Effector CD4-positive, alpha-beta T cell (primary cell): ENCODE measurements around the gene GOLGA8R. TPM values are rescaled to one million over a fixed set of nuclear protein-coding genes. Genes with fewer than 3 reads are reported as not detected.
"Not testable (repeated sequence)": the region's sequence is repeated elsewhere in the genome, so short reads cannot be mapped to it uniquely, and the experiment has no call there.

Source experiments
- DNase-seq: peaks from one replicate; pipeline ENCODE4 v3.0.0-alpha.2; 2020
- total RNA-seq: gene quantifications from one replicate; lab custom pipeline; 2026; lab: John Stamatoyannopoulos, UW

Gene GOLGA8R, protein sequence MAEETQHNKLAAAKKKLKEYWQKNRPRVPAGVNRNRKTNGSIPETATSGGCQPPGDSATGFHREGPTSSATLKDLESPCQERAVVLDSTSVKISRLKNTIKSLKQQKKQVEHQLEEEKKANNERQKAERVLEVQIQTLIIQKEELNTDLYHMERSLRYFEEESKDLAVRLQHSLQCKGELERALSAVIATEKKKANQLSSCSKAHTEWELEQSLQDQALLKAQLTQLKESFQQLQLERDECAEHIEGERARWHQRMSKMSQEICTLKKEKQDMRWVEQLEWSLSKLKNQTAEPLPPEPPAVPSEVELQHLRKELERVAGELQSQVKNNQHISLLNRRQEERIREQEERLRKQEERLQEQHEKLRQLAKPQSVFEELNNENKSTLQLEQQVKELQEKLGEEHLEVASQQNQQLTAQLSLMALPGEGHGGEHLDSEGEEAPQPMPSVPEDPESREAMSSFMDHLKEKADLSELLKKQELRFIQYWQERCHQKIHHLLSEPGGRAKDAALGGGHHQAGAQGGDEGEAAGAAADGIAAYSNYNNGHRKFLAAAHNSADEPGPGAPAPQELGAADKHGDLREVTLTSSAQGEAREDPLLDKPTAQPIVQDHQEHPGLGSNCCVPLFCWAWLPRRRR
- total RNA-seq: not detected

- DNase-seq: not testable (repeated sequence)
These were observed at the start of gene GOLGA8R for GRCh38 chr15:30414160-30414559. Gene GOLGA8R (minus strand): TSS chr15:30414260. CDS start chr15:30414162, 98 bp downstream.

DNA sequence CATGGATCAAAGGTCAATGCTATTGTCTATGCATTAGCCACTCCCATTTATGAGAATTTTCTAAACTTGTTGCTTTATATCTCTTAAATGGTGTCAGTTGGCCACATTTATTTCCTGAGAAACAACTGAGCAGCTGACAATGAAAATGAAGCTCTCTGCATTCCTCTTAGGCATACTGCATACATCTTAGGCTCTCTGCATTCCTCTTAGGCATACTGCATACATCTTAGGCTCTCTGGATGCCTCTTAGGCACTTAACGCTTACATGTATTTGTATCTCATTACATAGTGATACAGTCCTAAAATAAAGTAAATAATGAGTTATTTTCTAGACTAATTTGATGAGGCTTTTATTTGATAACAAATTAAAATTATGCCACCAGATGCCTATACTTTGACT lies 49.8 kb upstream of the GOLGA8R start:
- not testable (repeated sequence) for DNase-seq

DNA sequence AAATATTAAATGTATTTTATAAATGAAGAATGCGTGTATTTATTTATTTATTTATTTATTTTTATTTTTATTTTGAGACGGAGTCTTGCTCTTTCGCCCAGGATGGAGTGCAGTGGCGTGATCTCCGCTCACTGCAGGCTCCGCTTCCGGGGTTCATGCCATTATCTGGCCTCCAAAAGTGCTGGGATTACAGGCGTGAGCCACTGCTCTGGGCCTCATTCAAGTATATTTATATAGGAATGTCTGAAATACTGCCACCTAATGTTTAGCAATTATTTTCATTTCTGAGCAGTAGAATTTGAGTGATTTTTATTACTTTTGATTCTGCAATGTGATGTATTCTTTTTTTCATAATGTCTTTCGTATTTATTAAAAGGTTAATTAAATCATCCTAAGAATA lies 48.1 kb upstream of the GOLGA8R start:
- DNase-seq: not testable (repeated sequence)

DNA sequence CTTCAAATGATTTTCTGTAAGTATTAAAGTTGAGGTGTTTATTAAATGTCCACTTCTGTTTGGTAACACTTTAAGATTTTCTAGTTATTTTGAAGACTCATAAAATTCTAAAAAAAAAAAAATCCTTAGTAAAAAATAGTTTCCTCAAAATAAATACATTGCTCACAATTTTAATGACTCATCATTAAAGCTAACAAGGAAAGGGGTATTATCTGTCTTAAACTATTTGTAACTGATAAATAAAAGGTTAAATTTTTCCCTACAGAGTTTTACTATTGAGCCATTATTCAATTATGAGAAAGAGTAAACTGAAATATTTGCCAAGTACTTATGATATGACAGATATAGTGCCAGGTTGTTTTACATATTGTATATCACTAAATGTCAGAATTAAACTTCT lies 38.6 kb upstream of the GOLGA8R start:
- not testable (repeated sequence) for DNase-seq

- not testable (repeated sequence) for DNase-seq
These were observed 24.3 kb upstream of the GOLGA8R start for GRCh38 chr15:30438348-30438747.

DNA sequence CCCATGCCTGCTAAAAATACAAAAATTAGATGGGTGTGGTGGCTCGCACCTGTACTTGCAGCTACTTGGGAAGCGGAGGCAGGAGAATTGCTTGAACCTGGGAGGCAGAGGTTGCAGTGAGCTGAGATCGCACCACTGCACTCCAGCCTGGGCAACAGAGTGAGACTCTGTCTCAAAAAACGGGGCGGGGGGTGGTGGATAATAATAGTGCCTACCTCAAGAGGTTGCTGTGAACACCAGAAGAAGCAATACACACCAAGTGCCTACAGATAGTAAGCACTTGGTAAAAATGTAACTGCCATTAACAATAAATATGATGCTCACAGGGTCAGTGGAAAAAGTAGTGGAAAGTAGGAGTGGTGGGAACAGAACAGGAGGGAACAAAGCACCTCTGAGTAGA lies 21.8 kb upstream of the GOLGA8R start:
- DNase-seq: not testable (repeated sequence)

DNA sequence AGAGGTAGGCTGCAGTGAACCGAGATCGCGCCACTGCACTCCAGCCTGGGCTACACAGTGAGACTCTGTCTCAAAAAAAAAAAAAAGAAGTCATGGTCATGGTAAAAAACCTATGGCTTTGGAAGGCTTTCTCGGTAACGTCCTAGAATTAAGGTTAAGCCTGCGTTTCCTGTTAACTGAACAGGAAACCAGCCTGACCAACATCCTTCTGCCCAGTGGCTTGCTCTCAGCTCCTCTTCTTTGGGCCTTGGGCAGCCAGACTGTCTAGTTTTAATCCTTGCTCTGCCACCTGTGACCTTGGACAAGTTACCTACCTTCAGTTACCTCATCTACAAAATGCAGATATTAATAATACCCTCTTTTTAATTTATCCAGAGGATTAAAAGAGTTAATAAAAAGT lies 6.7 kb upstream of the GOLGA8R start:
- DNase-seq: not testable (repeated sequence)

DNA sequence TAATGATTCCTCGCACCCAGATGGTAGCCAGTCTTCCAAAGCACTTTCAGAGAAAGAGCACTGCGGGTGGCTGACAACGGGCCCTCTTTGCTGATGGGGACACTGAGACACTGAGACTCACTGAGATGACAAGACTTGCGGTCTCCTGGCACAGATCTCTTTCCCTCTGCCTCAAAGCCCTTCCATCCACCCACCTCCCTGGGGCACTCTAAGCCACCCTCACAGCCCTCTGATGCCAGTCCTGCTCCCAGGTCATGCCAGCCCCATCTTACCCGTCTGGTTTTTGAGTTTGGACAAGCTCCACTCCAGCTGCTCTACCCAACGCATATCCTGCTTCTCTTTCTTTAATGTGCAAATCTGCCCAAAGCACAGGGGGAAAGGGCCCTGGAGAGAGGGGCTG lies 6.4 kb downstream of the GOLGA8R start:
- DNase-seq: not testable (repeated sequence)

DNA sequence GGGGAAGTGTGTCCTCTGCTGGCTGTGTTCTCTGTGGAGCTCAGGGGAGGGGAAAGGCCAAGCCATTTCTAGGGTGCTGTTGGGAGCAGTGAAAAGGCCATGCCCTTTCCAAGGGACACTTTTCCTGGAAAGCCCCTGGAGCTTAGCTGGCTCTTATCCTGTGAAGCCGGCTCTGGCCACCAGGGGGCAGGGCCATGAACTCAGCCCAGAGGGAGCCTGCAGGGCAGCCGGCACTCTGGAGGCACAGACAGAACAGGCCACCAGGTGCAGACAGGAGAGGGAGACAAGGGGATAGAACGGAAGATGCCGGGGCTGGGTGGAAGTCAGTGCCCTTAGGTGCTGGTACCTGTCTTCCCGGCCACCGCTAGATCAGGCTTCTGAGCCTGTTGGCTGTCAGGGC lies 15.1 kb downstream of the GOLGA8R start:
- DNase-seq: peak; percentile 16

DNA sequence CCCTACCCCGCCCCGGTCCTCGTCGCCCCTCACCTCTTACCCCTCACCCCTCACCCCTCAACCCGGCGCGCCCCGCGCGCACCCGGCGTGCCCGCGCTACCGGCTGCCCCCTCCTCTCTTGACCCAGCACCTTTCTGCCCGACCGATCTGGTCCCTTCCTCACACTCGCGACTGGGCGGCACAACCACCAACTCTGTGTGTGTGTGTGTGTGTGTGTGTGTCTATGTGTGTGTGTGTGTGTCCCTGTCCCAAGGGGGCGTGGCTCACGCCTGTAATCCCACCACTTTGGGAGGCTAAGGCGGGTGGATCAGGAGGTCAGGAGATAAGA lies 20.4 kb downstream of the GOLGA8R start:
- not testable (repeated sequence) for DNase-seq

DNA sequence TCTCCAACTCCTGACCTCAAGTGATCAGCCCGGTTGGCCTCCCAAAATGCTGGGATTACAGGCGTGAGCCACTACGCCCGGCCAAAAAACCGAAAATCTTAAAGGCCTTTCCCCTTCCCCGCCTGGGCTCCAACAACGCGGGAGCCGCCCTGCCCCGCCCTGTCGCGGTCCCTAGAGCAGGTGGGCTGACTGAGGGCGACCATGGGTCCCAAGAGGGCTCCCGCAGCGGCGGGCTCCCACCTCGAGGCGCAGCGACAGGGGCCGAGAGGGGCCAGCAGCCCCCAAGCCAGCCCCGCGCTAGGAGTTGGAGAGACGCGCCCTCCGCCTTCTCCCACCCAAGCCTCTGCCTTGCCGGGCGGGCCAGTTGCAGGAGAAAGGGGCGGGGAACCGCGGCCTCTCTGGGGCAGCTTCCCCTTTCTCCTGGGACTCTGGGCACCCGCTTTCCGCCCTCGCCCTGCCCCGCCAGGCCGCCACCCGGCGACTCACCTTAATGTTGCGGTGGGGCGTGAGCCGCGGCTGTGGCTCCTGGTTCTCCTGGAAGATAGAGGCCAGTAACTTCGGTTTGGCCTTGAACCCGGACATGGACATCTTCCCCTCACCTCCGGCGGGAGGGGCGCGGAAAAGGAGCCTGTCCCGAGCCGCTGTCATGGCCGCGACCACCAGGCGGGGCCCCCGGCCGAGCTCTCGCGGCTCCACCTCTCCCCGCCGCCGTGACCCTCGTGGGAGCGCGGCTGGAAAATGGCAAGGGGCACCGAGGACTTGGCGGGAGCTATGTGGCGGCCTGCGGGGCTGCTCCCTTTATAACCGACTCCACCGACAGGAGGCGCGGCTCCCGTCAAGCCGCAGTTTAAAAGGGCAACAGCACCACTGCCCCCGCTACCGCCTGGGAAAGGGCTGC lies 21.0 kb downstream of the GOLGA8R start, which contains the start of gene CHRFAM7A:
Gene CHRFAM7A, minus strand, starts transcription at position 775 of the 898 bp plus-strand sequence. CDS start 10,189 bp downstream, outside the sequence.
- not testable (repeated sequence) for DNase-seq

DNA sequence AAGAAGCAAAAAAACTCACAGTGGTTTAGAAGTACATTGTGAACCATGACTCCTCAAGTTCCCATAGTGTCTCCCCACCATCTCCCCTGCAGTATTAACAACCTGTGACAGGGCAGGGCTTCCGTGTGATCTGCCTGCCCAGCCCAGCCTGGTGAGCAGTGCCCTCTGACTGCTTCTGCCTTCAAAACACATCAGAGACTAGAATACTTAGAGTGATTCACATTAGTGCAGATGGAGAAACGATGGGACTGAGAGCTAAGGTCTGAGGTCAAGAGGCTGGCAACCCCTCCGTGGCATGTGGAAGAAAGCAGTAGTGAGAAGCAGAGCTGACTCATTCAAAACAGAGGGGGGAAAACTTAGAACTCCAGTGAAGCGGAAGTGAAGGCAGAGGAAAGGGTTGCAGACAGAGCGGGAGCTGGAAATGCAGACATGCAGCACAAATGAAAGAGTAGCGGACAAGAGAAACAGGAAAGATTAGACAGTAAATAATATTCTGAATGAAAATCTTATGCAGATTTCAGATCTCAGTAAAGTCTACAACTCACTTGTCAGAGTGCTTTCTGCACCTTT lies 27.7 kb downstream of the GOLGA8R start:
- not testable (repeated sequence) for DNase-seq

DNA sequence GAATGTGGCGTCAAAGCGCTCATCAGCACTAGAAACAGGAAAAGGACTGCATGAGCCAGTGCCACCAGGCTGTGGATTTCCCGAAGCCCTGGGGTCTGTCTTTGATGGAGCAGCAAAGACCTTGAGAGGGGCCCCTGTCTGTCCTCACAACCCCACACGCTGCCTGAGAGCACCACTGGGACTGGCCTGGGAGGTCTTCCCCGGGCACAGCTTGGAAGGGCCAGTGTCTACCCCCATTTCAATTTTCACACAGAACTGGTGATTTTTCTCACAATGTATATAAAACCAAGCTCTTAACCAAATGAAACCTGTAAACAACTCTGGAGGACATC lies 37.0 kb downstream of the GOLGA8R start:
- DNase-seq: not testable (repeated sequence)

DNA sequence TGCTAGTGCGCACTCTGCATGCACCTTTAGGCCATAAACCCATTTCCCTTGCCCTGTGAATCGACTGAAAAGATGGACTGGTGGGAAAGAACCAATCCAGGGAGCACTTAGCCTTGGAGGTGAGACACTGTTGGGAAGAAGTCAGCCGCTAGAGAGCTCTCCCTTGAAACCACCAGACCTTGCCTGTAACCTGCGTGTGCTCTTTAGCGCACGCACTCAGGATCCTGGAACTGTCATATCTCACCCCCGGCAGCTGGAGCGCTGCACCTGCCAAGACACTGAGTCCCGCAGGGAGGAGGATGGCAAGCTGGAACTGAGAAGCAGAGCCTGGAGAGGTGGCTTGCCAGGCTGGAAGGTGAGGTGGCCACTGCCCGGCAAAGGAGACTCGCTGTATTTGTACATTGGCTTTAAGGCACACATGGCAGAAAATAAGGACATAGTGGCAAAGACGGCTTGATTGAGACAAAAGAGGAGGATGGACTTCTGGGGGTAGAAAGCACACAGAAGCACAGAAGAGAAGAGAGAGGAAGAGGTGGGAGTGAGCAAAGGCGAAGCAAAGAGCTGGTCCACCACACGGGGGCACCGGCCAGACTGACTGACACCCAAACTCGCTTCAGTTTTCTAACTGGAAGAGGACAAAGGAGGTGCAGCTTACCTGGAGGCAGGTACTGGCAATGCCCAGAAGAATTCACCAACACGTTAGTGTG lies 37.5 kb downstream of the GOLGA8R start:
- not testable (repeated sequence) for DNase-seq

DNA sequence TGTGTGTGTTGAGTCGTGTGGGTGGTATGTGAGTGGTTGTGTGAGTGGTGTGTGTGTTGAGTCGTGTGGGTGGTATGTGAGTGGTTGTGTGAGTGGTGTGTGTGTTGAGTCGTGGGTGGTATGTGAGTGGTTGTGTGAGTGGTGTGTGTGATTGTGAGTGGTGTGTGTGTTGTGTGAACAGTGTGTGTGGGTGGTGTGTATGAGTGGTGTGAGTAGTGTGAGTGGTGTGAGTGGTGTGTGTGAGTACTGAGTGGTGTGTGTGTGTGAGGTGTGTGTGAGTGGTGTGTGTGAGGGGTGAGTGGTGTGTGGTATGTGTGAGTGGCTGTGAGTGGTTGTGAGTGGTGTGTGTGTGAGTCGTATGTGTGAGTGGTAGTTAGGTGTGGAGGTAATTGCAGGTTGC lies 38.2 kb downstream of the GOLGA8R start:
- not testable (repeated sequence) for DNase-seq

GRCh38 chr15:30374862-30375261 lies 39.2 kb downstream of the GOLGA8R start:
- DNase-seq: not testable (repeated sequence)

- DNase-seq: not testable (repeated sequence)
These were observed 45.8 kb downstream of the GOLGA8R start for GRCh38 chr15:30368271-30368670.

DNA sequence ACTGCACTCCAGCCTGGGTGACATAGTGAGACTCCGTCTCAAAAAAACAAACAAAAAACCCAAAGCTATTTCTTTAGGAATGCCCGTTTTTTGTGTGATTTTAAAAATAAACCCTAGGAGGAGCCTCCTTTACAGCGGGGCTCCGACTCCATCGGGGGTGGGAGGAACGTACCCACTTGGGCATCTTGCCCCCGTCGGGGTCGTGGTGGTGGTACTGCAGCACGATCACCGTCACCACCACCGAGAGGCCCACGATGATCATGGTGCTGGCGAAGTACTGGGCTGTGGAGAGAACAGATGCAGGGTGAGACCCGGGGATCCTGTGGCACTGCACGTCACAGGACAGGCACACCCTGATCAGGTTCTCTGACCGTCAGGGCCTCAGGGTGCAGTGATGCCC lies 46.8 kb downstream of the GOLGA8R start:
- not testable (repeated sequence) for DNase-seq

- not testable (repeated sequence) for DNase-seq
These were observed 52.7 kb downstream of the GOLGA8R start for GRCh38 chr15:30361404-30361803.

DNA sequence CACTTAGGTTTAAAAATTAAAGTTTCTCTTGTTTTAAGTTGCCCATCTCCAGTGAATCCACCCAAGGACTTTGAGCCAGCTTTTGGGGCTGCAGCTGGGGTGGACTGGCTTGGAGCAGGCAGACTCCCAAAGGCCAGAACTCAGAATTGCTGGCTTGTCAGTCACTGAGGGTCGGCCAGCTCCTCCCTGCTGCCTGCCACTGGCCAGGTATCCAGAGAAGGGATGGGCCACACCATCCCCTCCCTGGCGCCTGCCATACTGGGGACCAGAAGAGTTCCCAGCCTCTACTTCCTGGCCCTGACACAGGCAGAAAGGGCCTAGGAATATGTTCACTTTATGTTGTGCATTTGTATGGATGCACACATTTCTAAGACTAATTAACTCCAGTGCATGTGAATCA lies 53.1 kb downstream of the GOLGA8R start:
- not testable (repeated sequence) for DNase-seq

- DNase-seq: not testable (repeated sequence)
These were observed 59.0 kb downstream of the GOLGA8R start for GRCh38 chr15:30355043-30355442.
